Activated CD8-positive, alpha-beta T cell treated with anti-CD3 and anti-CD28 coated beads for 36 hours (primary cell): ENCODE data around the gene ADAMTS17. TPM values are rescaled to one million over a fixed set of nuclear protein-coding genes. Genes with fewer than 3 reads are reported as not detected.

Experiments used
- ATAC-seq: fragments of 200-7000 bp; cut with Tn5 transposase; one replicate; pipeline ENCODE4 v1.10.0; 2021; ENCODE audit warnings: mild to moderate bottlenecking, moderate library complexity
- CTCF ChIA-PET: fragments of 350-600 bp; sonication (Branson Sonifier 250); formaldehyde crosslinking; loops from one replicate; lab custom pipeline; 2021; ENCODE audit warnings: antibody characterized with exemption; lab: Charles Lee
- POLR2A ChIA-PET: fragments of 350-600 bp; sonication (Branson Sonifier 250); formaldehyde crosslinking; loops from one replicate; lab custom pipeline; 2021; ENCODE audit warnings: antibody characterized with exemption; lab: Charles Lee
- DNase-seq: peaks from one replicate; pipeline ENCODE4 v3.0.0-alpha.2; 2020
- H3K27ac Mint-ChIP-seq: one replicate; pipeline ENCODE4 v1.8.0; 2021; ENCODE audit warnings: mild to moderate bottlenecking, mixed read lengths
- H3K27me3 Mint-ChIP-seq: one replicate; pipeline ENCODE4 v1.8.0; 2021; ENCODE audit warnings: mixed read lengths
- H3K36me3 Mint-ChIP-seq: one replicate; pipeline ENCODE4 v1.8.0; 2021; ENCODE audit warnings: low read depth, mixed read lengths
- H3K4me1 Mint-ChIP-seq: one replicate; pipeline ENCODE4 v1.8.0; 2021; ENCODE audit warnings: low read depth, mixed read lengths
- H3K4me3 Mint-ChIP-seq: one replicate; pipeline ENCODE4 v1.8.0; 2021; ENCODE audit warnings: mild to moderate bottlenecking, moderate library complexity, mixed read lengths
- H3K9me3 Mint-ChIP-seq: one replicate; pipeline ENCODE4 v1.8.0; 2021; ENCODE audit warnings: mixed read lengths
- intact Hi-C: fragments of 100-400 bp; cut with micrococcal nuclease; formaldehyde crosslinking; loops from one replicate; pipeline ENCODE4 v1.10.0; 2022
- total RNA-seq, 2 experiments: library from RNA; stranded (reverse); gene quantifications; one replicate each; pipeline ENCODE4 v1.2.3, GENCODE V29; 2021
- TF ChIP-seq, protein P1 (sequence below): fragments of 200-600 bp; IDR thresholded peaks from one replicate; pipeline ENCODE4 v1.8.0; 2022; ENCODE audit warnings: antibody characterized with exemption, mild to moderate bottlenecking

Gene ADAMTS17
- total RNA-seq, 2 experiments from 2014 or later = 0.60 to 1.5 TPM

DNA sequence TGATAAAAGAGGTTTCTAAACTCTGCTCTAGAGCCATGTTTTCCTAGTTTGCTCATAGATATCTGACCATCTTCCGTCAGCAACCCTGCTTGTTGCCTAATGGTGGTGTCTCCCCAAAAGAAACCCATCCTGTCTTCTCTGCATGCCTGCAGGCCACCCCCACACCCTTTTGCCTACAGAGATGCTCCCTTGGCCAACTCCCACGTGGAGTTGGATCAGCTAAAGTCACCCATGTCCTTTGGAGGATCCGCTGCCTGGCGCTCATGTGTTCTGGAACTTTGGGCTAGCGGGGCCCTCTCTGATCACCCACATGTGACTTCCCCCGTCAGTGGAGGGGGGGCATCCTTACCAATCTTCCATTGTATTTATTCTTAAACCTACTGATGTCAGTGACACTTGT, 185.6 kb downstream of the ADAMTS17 start:
- H3K4me1 Mint-ChIP-seq = no peaks in the 10 kb centered on the region
- DNase-seq (no peak), ATAC-seq (no peak)
- H3K36me3 Mint-ChIP-seq = no peaks in the 10 kb centered on the region
- ChIA-PET CTCF (interaction anchor here (1.0 kb wide), 1 partner anchor 14 kb away, joined by 3 read pairs; no protein-coding TSS in a partner anchor), POLR2A (no interaction called here)
- intact Hi-C loops = no loop called here
- no peaks in the 10 kb centered on the region for H3K27me3 Mint-ChIP-seq
- TF ChIP-seq, protein P1, sequence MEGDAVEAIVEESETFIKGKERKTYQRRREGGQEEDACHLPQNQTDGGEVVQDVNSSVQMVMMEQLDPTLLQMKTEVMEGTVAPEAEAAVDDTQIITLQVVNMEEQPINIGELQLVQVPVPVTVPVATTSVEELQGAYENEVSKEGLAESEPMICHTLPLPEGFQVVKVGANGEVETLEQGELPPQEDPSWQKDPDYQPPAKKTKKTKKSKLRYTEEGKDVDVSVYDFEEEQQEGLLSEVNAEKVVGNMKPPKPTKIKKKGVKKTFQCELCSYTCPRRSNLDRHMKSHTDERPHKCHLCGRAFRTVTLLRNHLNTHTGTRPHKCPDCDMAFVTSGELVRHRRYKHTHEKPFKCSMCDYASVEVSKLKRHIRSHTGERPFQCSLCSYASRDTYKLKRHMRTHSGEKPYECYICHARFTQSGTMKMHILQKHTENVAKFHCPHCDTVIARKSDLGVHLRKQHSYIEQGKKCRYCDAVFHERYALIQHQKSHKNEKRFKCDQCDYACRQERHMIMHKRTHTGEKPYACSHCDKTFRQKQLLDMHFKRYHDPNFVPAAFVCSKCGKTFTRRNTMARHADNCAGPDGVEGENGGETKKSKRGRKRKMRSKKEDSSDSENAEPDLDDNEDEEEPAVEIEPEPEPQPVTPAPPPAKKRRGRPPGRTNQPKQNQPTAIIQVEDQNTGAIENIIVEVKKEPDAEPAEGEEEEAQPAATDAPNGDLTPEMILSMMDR = no peak
- H3K27ac Mint-ChIP-seq = no peak overlapping the region
- no peak overlapping the region for H3K4me3 Mint-ChIP-seq
- no peaks in the 10 kb centered on the region for H3K9me3 Mint-ChIP-seq

DNA sequence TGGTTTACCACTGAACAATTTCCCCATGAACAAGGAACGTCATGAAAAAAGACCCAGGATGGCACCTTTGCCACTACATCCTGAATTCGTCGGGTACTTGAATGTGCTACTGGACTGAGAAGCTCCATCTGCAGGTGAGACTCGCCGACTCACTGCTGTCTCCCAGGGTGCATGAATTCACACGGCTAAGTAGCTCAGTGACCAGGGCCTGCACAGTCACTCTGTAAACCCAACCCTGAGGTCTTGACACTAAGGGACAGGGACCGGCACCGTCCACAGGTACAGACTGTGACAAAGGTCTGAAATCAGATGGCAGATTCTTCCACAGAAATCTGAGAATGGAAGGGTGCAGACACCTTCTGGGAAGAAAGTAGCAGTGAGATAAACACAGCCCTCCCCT, 187.4 kb downstream of the ADAMTS17 start:
- intact Hi-C loops = no loop called here
- CTCF ChIA-PET = no interaction called here
- no peak for DNase-seq
- H3K27ac Mint-ChIP-seq = no peak overlapping the region
- TF ChIP-seq, protein P1 = no peak
- no peaks in the 10 kb centered on the region for H3K4me1 Mint-ChIP-seq
- H3K4me3 Mint-ChIP-seq = no peak overlapping the region
- peaks cover 4% of the 10 kb centered on the region for H3K36me3 Mint-ChIP-seq
- H3K9me3 Mint-ChIP-seq = peaks cover 4% of the 10 kb centered on the region
- H3K27me3 Mint-ChIP-seq = no peaks in the 10 kb centered on the region
- POLR2A ChIA-PET = no interaction called here
- no peak for ATAC-seq

DNA sequence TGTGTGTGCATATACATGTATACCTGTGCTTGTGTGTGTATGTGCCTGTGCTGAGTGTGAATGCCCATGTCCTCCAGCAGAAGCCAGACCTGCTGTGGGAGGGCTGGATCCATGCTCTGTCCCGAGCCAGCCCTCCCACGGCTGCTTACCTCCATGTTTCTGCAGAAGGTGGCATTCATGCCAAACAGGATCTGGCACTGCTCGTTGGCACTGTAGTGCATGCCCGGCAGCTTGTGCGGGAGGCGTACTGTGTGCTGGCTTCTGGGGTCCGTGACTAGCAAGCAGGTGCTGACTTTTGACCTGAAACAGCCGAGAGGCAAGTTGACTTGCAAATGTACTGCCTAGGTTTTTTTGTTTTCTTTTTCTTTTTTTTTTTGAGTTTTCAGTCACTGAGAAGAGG, 189.3 kb downstream of the ADAMTS17 start:
- ChIA-PET POLR2A (no interaction called here), CTCF (no interaction called here)
- no peak overlapping the region for H3K27ac Mint-ChIP-seq
- ATAC-seq (no peak), DNase-seq (no peak)
- no peaks in the 10 kb centered on the region for H3K27me3 Mint-ChIP-seq
- H3K4me1 Mint-ChIP-seq = no peaks in the 10 kb centered on the region
- TF ChIP-seq, protein P1 = no peak
- peaks cover 22% of the 10 kb centered on the region for H3K9me3 Mint-ChIP-seq
- no peak overlapping the region for H3K4me3 Mint-ChIP-seq
- H3K36me3 Mint-ChIP-seq = peaks cover 21% of the 10 kb centered on the region
- intact Hi-C loops = no loop called here

DNA sequence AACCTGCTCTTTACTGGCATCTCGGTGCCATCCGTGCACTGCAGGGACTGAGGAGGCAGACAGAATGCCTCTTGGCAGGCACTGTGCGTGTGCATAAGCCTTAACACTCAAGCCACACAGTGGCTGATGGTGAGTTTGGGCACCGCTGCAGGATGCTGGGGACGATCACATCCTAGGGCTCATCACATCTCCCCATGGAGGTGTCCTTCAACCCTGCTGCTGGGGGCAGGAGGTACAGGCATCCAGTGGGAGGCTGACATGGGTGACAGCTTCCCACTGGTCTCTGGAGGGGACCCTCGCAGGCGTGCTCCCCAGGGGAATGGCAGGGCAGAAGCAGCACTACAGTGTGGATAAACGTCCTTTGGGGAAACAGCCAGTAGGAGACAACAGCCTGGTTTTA, 190.9 kb downstream of the ADAMTS17 start:
- peaks cover 30% of the 10 kb centered on the region for H3K9me3 Mint-ChIP-seq
- H3K27ac Mint-ChIP-seq = no peak overlapping the region
- ChIA-PET POLR2A (no interaction called here), CTCF (no interaction called here)
- H3K4me3 Mint-ChIP-seq = no peak overlapping the region
- DNase-seq (no peak), ATAC-seq (no peak)
- no peaks in the 10 kb centered on the region for H3K27me3 Mint-ChIP-seq
- H3K36me3 Mint-ChIP-seq = peaks cover 26% of the 10 kb centered on the region
- no peaks in the 10 kb centered on the region for H3K4me1 Mint-ChIP-seq
- intact Hi-C loops = no loop called here
- TF ChIP-seq, protein P1 = no peak

GRCh38 chr15:100147828-100148227, 193.9 kb downstream of the ADAMTS17 start:
- Mint-ChIP-seq H3K27me3 (no peaks in the 10 kb centered on the region), H3K36me3 (peaks cover 26% of the 10 kb centered on the region), H3K4me1 (no peaks in the 10 kb centered on the region), H3K9me3 (peaks cover 30% of the 10 kb centered on the region), H3K27ac (no peak overlapping the region), H3K4me3 (no peak overlapping the region)
- intact Hi-C loops = no loop called here
- ChIA-PET POLR2A (no interaction called here), CTCF (no interaction called here)
- TF ChIP-seq, protein P1 = no peak
- DNase-seq (no peak), ATAC-seq (no peak)
